Kidney epithelial cell (primary cell): Measurements from ENCODE around the gene NRXN2. TPM values are rescaled to one million over a fixed set of nuclear protein-coding genes. Genes with fewer than 3 reads are reported as not detected.

Experiments used
- DNase-seq: peaks from one replicate; pipeline ENCODE4 v3.0.0-alpha.2; 2010; ENCODE audit warnings: low read depth
- H3K27me3 ChIP-seq: 2 replicates; pipeline ENCODE4 v1.6.0; 2011; ENCODE audit warnings: low read length; ENCODE audit not compliant: control insufficient read depth, insufficient read depth
- H3K36me3 ChIP-seq: 2 replicates; pipeline ENCODE4 v1.5.1; 2011; ENCODE audit warnings: low read length; ENCODE audit not compliant: control insufficient read depth, insufficient read depth
- H3K4me3 ChIP-seq: 2 replicates; pipeline ENCODE4 v1.5.1; 2011; ENCODE audit warnings: low read depth, mild to moderate bottlenecking, control low read depth, low read length
- CTCF ChIP-seq: IDR thresholded peaks from 2 replicates; pipeline ENCODE4 v1.5.1; 2011; ENCODE audit warnings: mild to moderate bottlenecking, moderate library complexity, low read length, control low read depth, inconsistent platforms; ENCODE audit not compliant: insufficient read depth, poor library complexity, severe bottlenecking
- total RNA-seq: library from RNA; depleted of rRNA; stranded (reverse); fragments of >200 nt; gene quantifications from 2 replicates; pipeline ENCODE4 v1.2.3, GENCODE V29; 2015

NRXN2 gene
- total RNA-seq, 1 donor from 2014 or later: not detected

- Histone ChIP-seq H3K4me3 (no peak overlapping the region), H3K36me3 (no peaks in the 10 kb centered on the region), H3K27me3 (peaks cover 55% of the 10 kb centered on the region)
- DNase-seq: no peak
- no peak for TF ChIP-seq CTCF
Measured at GRCh38 chr11:64746486-64746885, 23.5 kb upstream of the NRXN2 start.

- DNase-seq: peak; percentile 10
- H3K27me3 ChIP-seq: peaks cover 62% of the 10 kb centered on the region
- no peak for TF ChIP-seq CTCF
- no peaks in the 10 kb centered on the region for H3K36me3 ChIP-seq
- no peak overlapping the region for H3K4me3 ChIP-seq
Measured at GRCh38 chr11:64745521-64746328, 22.7 kb upstream of the NRXN2 start.

DNA sequence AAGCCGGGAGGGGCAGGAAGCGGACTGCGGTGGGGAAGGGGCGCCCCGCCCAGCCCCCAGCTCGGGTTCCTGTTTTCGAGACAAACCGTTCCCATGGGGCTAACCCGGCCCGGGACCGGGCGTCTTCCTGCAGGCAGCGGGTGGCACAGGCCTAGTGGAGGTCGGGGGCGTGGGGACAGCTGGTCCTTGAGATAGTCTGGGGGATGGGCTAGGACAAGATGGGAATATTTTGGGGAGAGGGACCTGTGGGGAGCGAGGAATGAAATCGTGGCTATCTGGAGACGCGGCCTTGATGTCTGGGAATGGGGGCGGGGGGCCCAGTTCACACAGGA is 22.2 kb upstream of the NRXN2 start:
- no peak for DNase-seq
- no peak overlapping the region for H3K4me3 ChIP-seq
- H3K36me3 ChIP-seq: no peaks in the 10 kb centered on the region
- no peak for TF ChIP-seq CTCF
- H3K27me3 ChIP-seq: peaks cover 67% of the 10 kb centered on the region

DNA sequence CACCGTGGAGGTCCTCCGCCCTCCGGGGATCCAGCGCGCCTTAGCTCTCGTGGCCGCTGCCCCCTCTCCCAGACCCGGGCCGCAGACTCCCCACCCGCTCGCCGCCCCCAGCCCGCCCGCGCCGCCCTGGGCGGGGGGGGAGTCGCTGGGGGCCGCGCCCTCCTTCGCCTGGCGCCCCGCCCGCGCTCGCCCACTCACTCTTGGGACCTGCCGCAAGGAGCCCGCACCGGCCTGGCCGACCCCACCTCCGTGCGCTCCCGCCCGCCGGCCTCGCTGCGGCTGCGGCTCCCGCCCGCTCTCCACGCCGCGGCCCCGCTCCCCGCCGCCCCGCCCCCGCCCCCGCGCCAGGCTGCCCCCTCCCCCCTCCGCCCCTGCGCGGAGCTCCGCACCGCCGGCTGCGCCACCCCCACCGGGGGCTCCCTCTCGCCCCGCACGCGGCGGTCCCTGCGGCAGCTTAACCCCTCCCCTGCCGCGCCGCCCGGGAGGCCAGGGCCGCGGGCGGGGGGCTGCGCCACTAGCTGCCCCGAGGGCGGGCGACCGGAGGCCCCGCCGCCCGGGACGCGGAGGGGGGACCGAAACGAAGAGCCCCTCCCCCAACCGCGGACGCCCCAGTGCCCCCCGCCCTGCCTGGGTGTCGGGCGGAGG is 21.7 kb upstream of the NRXN2 start:
- no peak for TF ChIP-seq CTCF
- H3K36me3 ChIP-seq: no peaks in the 10 kb centered on the region
- H3K27me3 ChIP-seq: peaks cover 72% of the 10 kb centered on the region
- no peak for DNase-seq
- no peak overlapping the region for H3K4me3 ChIP-seq

DNA sequence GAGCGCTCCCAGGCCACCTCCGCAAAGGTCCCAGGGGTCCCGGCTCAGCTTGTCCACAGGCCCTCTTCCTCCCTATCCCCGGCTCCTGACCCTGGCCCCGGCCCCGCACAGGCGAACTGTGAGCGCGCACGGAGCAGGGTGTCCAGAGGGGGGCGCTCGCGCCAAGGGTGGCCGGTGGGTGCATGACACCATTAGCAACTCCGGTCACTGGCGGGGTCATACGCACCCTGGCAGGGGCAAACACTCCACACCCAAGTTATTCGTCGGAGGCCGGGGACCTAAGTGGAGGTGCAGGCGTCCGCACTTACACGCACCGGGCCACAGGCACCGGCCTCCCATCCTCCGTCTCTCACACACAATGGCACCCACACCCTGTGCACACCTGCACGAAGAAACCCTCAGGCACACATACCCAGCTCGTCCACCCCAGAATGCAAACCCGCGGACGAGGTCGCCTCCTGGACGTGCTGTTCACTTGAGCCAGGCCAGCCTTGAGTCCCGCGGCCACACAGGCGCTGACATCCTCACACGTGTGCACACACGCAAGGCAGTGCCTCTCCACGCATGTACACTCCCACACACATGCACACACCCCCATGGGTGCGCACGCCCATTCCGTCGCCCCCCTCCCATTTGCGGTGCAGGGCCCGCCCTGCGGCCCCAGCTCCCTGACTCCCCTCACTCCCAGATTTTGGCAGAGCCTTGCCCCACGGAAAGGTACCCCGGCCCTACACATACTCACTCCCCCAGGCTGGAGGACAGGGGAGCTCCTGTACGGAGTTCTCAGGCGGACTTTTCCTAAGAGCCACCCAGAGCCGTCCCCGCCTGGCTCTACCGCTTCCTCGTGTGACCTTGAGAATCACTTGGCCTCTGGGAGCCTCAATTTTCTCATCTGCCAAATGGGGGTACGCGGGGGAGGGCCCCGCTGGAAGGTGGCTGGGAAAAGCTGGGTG is 20.9 kb upstream of the NRXN2 start, which contains the start of gene RASGRP2:
Gene RASGRP2, minus strand, starts transcription at position 552 of the 953 bp plus-strand sequence. CDS start 1,276 bp downstream, outside the sequence.
- H3K4me3 ChIP-seq: no peak within 1 kb of the TSS
- TF ChIP-seq CTCF: peak; percentile 78
- H3K27me3 ChIP-seq: peaks cover 79% of the 10 kb centered on the region
- no peaks in the 10 kb centered on the region for H3K36me3 ChIP-seq
- DNase-seq: no peak
